NCI-H2107 treated with DMSO at 0.1 percent for 48 hours (cell line): ENCODE results near the gene OR10J1.

Source experiments
- DNase-seq: peaks from one replicate; lab custom pipeline; 2025; ENCODE audit not compliant: unreplicated experiment; lab: John Stamatoyannopoulos, UW

Gene OR10J1

GRCh38 chr1:159483501-159483900 is 44.0 kb downstream of the OR10J1 start:
- DNase-seq: no peak
